Fibroblast of skin of scalp (primary cell): Measurements from ENCODE around the gene SLC22A31.

Source experiments
- DNase-seq: peaks from one replicate; pipeline ENCODE4 v3.0.0-alpha.2; 2013

Gene SLC22A31

DNA sequence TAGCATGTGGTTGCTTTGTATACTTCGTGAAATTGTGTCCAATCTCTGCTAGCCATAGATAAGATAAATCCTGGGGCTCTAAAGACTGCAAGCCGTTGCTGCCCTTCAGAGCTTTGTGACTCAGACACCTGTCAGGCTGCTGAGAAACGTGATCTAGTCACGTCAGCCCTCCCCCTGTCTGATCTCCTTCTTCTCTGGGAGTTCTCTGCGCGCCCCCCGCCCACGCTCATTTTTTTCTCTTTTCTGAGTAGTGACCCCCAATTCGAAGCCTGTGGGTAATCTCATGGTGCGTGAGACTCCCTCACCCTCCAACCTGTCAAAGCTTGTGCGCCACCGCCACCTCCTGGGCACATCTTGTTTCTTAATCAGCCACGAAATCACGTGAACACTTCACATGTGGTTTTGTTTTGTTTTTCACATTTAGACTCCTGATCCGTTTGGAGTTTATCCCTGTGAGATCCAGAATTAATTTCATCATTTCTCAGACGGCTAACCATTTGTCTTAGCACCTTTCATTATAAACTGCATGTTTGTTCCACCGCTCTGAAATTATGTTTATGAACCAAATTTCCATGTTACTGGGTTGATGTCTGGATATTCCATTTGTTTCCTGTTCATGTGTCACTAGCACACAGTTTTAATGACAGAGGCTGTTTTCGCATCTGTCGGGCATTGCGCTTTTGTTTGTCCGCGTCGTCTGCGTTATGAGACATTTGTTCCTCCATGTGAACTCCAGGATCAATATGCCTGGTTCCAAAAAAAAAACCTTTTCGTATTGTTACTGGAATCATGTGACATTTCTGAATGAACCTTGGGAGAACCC, 16.2 kb upstream of the SLC22A31 start:
- peak; percentile 72 for DNase-seq

DNA sequence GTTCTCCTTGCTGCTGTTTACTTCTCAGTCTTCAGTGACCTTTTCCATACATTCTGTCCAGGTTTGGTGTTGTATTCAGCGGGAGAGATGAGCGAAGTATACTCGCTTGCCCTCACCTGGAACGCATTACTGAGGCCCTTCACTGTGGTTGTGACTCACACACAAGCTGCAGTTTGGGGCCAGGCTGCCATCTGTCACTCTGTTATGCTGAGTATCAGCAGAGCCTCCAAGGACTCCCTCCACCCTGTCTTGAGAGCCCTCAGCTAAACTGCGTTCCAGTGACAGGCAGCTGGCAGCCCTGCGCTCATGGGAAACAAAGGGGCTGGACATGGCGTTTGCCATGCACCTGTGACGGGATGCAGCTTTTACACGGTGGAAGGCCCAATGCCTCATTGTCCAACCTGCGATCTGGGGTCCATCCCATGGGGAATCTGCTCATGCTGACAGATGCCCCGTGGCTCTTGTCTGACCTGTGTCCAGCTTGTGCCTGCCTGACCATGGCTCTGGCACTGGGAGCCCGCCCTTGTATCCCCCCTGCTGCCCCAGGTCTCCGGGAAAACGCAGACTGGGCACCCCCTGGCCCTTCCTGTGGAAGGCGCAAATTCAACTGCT, 10.7 kb upstream of the SLC22A31 start:
- DNase-seq: no peak

DNA sequence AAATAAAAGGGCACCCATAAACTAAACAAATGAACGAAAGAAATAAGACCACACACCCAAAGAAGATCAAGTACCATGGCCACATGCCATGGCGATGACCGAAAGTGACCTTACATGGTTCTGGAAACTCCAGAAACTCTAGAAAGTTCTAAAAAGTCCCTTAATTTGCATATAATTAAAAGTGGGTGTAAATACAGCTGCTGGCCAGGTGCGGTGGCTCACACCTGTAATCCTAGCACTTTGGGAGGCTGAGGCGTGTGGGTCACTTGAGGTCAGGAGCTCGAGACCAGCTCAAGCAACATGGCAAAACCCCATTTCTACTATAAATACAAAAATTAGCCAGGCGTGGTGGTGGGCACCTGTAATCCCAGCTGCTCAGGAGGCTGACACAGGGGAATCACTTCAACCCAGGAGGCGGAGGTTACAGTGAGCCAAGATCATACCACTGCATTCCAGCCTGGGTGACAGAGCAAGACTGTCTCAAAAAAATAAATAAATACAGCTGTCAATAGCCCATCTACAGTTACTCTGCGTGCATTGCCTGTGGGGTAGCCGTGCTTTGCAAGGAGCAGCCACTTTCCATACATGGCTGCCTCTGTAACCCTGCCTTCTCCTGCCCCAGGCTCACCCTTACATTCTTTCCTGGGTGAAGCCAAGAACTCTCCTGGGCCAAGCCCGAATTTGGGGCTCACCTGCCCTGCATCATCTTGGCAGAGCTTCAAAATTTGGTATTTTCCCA, 10.0 kb upstream of the SLC22A31 start:
- DNase-seq: no peak

DNA sequence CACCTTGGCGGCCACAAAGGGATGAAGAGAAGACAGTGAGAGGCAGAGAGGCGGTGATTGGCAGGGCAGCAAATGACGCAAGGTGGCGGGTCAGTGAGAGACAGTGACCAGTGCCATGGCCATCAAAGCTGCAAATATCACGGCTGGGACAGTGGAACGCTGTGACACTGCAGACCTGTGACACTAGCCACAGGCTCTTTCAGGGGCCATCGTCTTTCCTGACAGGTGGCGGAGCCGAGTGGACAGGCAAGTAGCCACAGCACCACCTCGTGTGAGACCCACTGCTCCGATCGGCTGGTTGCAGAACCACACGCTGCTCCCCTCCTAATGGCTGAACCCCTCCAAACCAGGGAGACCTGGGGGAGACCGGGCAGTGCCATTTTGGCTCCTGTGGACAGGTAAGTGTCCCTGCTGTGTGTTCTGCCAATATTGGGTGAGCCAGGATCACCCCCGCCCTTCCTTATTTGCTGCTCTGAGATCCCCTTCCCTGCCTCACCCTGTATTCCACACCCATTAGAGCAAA, 9.2 kb upstream of the SLC22A31 start:
- DNase-seq: no peak

DNA sequence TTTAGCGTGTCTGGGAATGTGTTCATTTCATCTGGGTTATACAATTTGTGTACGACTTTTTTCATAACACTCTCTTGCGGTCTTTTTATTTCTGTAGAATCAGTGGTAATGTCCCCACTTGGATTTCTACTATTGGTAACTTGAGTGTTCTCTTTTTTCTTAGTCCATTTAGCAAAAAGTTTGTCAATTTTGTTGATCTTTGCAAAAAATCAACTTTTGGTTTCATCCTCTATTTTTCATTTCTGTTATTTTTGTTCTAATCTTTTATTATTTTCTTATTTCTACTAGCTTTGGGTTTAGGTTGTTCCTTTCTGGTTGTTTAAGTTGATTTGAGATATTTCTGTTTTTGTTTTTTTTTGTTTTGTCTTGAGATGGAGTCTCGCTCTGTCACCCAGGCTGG, 7.7 kb upstream of the SLC22A31 start:
- DNase-seq: no peak

DNA sequence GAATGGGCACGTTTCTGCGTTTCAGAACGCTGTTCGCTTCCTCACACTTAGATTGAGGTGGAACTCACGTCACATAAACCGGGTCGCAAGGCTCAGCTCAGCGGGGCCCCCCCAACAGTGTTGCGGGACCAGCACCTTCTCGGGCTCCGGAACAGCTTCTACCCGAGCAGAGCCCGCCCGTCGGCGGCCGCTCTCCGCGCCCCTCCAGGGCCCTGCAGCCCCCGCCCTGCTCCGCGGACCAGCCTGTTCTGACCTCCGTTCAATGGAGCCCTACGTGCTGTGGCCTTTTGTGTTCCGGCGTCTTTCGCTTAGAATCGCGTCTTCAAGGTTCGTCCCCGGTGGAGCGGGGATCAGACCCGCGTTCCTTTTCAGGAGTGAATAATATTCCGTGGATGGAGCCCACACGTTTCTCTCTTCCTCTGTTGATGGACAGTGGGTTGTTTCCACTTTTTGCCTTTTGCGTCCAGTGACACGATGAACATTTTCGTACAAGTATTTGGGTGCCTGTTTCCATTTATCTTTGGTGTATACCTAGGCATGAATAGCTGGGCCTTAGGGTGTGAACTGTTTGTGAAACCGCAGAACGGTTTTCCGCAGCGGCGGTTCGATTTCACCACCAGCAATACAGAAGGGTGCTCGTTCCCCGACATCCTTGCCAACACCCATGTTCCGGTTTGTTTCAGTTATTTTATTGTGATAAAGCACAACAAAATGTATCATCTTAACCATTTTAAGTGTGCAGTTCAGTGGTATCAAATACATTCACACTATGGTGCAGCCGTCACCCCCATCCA, 2.3 kb upstream of the SLC22A31 start:
- DNase-seq: no peak

DNA sequence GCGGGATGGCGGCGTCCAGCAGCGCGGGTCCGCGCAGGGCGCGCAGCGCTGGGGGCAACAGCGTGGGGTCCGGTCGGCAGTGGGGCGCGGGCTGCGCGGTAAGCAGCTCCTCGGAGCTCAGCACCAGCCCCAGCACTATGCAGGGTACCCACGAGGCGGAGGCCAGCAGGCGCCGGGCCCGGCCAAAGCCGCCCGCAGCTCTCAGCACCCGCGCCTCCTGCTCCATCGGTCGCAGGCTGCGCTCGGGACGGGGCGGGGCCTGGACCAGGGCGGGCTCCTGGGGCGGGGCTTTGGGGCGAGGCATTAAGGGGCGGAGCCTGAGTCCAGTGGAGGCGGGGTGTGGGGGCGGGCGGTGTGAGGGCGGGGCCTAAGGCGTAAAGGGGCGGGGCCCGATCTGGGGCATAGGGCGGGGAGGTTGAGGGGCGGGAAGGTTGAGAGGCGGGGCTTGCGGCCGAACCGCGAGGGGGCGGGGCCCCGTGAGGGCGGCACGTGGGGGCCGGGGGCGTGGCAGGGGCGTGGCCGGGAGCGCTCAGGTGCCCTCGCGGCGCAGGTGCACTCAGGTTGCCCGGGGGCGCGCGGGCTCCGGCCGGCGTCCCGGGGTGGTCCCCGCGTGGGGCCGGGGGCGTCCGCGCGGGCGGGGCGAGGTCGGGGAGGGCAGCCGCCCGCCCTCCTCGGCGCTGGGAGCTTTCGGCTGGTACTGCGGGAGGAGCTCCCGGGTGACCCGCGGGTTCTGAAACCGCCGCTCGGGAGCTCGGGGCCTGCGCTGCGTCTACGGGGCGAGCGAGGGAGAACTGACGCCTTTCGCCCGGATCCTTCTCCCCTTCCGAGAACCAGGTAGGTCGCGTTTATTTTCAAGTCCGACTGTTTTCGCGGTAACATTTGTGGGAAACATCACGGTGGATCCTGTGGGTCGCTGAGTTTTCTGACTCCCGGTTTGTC, 1.4 kb upstream of the SLC22A31 start:
- DNase-seq: peak; percentile 74

DNA sequence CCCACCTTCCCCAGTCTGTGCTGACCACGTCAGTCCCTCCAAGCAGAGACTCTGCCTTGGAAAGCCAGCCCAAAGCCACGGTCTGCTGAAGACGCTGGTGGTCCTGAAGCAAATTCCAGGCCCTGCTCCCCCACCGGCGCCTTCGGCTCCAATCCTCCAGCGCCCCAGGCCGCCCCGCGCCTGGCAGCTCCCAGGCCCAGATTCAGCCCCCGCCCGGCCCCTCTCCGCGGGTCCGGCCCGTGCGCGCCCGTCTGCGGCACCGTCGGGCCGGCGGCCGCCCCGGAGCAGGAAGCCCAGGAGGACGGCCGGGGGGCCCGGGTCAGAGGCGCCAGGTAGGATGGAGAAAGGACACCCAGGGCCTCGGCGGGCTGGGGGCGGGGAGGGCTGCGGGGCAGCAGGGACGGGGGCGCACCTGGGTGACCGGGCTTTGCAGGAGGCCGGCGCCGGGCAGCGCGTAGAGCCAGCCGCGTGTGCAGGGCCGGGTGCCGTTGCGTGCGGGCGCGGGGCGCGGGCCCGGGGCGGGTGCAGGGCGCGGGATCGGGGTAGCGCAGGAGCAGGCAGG, 594 bp upstream of the SLC22A31 start:
- no peak for DNase-seq

DNA sequence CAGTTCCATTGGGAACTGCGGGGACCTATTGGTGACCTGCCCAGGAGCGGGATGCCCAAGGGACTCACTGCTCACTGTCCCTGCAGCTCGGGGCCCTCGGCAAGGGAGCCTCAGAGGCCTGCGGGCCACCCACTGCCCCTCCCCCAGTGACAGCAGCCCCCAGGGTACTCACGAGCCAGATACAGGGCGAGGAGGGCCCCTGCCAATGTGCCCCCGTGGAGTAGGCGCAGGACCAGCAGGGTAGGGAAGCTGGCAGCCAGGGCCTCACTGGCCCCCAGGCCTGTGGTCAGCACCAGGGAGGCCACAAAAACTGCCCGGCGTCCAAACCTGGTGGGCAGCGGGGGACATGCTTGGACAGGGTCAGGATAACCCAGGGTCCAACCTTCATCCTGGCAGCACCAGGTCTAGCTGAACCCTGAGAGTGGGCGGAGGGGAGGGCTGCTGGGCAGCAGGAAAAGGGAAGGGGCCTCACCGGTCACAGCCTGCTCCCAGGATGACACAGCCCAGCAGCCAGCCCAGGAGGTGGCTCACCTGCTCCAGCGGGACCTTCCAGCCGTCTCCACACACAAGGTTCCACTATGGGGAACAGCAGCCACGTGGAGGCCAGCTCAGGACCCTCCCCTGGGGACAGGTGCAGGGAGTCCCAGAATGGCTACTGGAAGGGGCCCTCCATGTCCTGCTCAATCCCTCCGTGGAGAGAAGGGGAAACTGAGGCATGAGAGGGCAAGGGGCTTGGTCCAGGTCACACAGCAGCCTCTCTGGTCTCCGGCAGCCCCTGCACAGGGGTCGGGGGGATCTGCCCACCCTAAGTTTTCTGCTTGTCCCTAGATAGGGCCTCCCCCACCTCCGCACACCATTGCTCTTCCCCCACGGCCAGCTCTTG, 855 bp downstream of the SLC22A31 start:
- no peak for DNase-seq

DNA sequence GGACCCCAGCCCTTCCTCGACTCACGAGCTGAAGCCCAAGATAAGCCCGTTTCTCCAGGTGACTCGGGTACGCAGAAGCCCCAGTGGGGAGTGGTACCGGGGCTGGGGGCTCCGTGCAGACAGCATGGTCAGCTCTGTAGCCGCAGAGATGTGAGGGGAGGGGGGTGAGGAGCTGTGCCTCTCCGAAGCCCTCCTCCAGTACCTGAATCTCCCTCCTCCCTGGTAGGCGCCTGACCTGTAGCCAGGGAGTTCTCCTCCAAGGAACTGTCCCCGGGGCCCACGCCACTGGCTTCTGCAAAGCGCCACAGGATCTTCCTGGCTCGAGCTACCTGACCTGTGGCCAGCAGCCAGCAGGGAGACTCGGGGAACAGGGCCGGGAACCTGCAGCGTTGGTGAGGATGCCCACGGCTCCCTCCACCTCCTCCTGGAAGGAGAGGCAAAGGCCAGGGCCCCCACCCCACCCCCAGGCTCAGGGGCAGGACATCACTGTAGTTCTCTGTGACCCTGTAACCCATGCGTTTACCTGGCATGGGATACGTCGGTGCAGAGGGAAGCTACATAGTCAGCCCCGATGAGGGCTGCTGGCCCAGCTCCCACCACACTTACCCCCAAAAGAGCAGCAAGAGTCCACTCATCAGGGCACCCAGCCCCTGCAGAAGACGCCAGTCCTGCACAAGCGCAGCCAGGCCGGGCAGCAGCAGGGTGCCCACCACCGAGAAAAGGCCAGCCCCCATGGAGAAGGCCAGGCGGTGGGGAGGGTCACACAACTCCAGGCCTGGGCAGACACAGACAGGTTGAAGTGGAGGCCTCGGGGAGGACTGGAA, 1.7 kb downstream of the SLC22A31 start:
- no peak for DNase-seq

DNA sequence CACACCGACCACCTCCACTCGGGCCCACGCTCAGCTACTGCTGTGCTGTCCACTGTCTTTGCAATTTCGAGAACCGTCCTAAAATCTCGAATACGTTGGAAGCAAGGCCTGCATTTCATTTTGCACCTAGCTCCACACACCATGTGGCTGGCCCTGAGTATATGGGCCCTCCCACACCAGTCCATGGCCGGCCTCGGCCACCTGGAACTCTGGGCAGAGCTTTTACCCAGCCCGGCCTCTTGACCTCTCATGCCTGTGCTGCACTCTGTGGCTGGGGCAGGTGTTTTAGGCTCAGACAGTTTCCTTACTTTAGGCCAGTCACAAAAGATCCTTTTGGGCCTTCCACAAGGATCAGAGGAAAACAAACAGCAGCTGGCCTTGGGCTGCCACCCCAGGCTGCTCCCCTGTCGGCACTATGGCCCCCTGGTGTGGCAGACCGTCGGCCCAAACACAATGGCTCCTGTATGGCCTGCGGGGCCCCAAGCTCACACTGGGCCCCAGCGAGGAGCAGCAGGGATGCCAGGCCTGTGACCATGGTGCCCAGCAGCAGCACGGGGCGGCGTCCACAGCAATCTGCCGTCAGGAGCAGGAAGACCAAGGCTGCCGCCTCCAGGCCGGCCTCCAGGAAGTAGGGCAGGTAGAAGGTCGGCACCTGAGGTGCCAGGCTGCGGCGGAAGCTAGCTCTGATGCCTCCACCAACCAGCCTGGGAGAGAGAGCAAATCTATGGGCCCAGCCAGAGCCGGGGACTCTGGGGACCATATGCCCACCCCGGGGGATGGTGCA, 2.5 kb downstream of the SLC22A31 start:
- no peak for DNase-seq

DNA sequence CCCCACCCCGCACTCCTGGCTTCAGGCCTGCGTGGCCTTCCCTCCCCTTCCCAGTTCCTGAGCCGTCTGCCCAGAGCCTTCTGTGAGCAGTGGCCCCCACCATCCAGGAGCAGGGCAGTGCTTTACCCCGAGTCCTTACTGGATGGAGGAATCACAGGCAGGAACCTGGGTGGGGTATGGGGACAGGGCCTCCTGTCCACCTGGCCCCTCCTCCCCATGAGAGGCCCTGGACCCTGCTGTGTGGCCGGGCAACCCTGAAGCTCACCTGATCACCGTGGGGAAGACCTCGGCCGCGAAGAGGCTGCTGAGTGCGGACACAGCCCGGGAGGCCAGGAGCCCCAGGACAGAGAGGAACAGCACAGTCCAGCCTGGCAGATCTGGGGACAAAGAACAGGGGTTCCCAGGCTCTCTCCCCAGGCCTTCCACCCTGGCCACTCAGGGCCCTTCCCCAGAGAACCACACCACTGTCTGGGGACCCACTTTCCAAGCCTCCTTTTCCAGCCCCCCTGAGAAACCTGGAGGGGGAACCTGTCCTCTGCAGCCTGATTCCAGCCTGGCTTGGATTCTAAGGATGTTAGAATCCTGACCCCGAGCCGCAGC, 3.2 kb downstream of the SLC22A31 start:
- no peak for DNase-seq

DNA sequence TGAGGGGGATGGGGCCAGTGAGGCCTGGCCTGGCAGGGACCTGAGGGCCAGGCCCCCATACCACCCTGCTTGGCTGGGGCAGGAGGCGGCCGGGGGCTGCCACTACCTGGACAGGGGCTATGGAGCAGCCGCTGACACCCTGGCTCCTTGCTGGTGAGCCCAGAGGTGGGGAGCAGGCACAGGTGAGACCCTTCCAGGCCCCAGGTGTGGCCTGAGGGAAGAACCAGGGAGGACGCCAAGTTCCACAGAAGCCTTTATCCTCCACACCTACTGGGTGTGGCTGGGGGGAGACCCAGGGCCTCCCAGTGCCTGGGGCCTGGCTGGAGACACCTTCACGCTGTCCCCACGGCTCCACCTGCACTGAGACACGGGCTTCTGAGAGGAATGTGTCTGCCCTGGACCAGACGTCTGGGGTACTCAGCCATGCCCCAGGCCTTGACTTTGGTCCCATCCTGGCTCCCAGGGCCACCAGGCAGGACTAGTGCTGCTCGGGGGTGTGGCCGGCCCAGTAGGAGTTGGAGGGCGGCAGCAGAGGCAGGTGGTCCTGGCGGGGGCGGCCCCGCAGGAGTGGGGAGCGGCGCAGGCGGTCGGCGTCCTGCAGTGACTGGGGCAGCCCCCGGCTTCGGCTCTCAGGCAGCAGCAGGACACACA, 4.7 kb downstream of the SLC22A31 start:
- DNase-seq: no peak

DNA sequence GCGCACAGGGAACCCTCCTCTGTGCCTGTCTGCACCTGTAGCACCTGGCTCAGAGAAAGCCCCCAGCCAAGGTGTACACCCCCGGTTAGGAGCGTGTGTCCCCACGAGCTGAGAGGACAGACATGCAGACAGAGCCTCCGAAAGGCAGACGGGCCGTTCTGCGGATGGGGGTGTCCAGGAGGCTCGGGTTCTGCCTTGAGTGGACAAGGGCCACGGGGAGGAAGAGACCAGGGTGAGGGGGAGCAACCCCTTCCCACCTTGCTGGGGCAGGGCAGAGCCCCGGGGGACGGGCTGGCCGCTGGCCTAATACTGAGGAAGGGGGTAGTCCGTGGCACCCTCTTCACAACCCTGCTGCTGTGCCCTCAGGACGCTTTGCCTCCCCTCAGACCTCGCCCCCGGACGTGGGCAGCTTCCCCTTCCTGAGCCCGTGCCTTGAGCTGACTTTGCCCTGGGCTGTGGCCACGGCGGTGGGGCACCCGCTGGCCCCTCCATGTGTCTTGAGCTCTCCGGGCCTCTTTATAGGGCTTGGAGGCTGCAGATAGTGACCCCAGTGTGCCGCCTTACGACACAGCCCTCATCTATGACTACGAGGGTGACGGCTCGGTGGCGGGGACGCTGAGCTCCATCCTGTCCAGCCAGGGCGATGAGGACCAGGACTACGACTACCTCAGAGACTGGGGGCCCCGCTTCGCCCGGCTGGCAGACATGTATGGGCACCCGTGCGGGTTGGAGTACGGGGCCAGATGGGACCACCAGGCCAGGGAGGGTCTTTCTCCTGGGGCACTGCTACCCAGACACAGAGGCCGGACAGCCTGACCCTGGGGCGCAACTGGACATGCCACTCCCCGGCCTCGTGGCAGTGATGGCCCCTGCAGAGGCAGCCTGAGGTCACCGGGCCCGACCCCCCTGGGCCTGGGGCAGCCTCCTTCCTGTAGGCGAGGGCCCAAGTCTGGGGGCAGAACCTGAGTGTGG, 5.7 kb downstream of the SLC22A31 start:
- no peak for DNase-seq

DNA sequence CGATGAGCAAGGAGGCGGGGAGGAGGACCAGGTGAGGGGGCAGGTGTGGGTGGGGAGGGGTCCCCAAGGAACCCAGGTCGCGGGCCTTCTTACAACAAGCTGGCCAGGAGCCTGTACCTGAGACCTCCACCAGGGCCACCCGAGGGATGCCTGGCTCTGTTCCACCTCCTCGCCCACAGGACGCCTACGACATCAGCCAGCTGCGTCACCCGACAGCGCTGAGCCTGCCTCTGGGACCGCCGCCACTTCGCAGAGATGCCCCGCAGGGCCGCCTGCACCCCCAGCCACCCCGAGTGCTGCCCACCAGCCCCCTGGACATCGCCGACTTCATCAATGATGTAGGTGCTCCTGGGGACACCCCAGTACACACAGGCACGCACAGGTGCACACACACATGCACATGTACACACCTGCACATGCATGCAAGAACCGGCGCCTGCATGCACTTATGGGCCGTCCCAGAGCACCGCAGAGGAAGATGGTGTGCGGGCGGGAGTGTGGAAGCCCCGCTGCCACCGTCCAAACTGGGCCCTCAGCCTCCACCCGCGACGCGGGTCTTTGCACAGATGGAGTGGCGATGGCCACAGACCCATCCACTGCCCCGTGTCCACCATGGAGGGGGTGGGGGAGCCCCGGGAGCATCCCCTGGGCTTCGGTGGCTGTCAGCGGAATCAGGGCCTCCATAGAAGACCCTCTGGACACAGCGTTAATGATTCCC, 6.6 kb downstream of the SLC22A31 start:
- DNase-seq: no peak
